Stimulated activated CD8-positive, alpha-beta memory T cell treated with anti-CD3 and anti-CD28 coated beads, Interleukin-4, amount 100 ng/mL, for 48 hours (primary cell): Measurements from ENCODE around the gene HMCN1.
"Not testable (repeated sequence)": the region's sequence is repeated elsewhere in the genome, so short reads cannot be mapped to it uniquely, and the experiment has no call there.

Experiments used
- DNase-seq: peaks from one replicate; pipeline ENCODE4 v3.0.0-alpha.2; 2020

Gene HMCN1

DNA sequence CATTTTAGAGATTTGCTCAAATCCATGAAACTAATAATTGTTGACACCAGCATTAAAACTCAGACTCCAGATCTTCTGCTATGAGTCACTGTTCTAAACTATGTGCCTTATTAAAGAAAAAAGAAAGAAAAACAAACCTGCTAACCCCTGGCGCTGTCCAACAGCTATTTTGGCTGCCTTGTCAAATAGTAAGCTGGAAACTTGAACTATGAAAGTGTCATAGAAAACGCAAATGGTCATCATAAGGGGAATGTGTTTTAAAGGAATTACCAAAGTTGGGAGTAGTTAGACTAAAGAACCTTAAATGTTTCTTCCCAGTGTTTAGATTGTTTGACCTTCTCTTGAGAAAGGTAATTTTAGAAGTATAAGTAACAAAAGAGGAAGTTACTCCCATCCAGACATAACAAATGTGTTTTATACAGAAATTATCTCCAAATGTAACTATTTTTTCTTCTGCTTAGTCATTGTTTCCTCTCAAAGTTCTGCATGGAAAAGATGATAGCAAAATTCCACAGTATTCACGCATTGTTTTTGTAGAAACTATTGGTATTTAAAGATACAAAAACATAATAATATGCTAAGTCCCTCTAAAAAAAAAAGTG is 368.5 kb downstream of the HMCN1 start:
- DNase-seq = no peak

DNA sequence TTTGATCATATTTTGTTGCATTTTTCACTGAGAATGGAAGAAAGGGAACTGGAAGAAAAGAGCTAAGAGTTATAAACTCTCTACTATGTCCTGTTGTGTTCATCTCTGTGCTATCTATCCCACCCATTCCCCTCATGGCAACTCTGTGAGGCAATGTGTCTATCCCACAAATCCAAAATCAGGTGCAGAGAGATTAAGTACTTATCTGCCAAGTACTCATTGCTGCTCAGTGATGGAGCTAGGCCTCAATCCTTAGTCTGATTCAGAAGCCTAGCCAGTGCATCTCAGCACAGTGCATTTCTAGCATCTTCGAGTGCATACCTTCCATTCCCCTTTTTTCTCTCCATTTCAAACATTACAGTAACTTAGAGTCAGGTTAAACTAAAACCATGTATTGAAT is 370.3 kb downstream of the HMCN1 start:
- DNase-seq = no peak

DNA sequence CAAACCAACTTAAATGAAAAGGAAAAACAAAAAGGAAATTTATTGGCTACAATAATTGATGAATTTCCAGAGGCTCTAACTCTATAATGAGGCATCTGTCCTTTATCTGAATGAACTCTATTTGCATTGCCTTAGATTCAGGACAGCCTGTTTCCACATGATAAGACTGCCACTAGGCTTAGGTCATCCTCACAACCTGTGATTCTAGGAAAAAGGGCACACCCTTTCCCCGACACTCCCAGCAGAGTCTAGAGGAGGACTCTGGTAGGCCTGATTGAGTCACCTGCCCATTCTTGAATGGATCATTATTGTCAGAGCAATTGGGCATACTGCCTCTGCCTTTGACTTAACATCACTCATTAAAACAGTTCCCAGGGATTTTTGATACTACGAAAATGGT is 378.1 kb downstream of the HMCN1 start:
- DNase-seq = no peak

DNA sequence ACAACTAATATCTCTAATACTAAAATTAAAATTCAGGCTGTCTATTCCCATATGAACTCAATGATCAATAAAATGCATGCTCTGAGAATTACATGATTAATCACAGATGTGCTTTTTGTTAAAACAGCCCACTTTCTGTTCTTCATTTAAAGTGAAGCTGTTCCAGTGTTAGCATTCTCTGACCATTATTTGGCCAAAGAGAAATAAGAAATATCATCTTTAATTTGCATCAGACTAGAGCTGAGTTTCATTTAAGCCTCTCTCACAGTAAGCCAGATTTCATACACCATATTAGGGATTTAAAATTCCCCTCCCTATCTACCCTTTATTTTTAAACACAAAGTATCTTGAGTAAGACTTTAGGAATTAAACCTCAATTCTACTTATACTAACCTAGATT is 379.3 kb downstream of the HMCN1 start:
- no peak for DNase-seq

DNA sequence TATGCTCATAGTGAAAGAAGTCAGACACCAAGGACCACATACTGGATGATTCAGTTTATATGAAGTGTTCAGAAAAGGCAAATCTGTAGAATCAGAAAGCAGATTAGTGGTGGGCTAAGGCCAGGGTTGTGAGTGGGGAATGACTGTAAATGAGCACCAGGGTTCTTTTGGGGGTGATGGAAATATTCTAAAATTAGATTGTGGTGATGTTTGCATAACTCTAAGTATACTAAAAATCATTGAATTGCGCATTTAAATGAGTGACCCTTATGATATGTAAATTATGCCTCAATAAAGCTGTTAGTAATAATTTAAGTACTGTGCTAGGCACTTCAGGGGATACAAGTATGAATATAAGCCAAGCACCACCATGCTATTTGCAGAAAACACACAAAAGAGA is 384.5 kb downstream of the HMCN1 start:
- no peak for DNase-seq

DNA sequence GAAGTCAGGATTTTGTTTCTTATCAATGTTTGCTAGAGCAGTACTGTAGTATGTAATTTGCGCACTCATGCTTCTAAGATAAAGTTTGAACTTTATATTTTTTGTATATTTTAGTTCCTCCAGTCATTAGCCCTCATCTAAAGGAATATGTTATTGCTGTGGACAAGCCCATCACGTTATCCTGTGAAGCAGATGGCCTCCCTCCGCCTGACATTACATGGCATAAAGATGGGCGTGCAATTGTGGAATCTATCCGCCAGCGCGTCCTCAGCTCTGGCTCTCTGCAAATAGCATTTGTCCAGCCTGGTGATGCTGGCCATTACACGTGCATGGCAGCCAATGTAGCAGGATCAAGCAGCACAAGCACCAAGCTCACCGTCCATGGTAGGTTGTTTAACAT is 388.6 kb downstream of the HMCN1 start:
- no peak for DNase-seq

DNA sequence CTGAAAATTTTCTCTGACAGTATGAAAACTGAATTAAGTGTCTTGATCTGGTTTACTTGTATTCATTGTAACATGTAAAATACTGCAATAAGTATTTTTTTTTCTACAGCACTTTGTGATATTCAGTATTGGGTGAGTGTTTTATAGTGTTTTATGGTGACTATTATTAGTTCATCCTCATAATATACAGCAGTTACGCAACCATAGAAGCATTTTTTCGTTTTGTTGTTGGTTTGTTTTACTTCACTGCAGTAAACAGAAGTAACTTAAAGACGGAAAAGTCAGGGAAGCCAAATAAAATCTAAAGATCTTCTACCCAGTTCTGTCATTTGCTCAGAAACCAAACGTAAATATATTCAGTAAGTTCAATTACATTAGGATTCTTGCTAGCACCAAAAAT is 390.8 kb downstream of the HMCN1 start:
- DNase-seq = no peak

DNA sequence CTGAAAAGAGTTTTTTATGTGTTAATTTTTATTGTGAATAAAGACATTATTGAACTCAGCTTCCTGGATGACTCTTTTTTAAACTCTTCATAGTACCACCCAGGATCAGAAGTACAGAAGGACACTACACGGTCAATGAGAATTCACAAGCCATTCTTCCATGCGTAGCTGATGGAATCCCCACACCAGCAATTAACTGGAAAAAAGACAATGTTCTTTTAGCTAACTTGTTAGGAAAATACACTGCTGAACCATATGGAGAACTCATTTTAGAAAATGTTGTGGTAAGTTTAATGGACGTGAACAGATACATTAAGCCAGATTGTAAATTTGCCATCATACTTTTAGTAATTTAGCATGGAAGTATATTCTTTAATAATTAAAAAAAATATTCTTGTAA is 391.3 kb downstream of the HMCN1 start:
- DNase-seq = no peak

DNA sequence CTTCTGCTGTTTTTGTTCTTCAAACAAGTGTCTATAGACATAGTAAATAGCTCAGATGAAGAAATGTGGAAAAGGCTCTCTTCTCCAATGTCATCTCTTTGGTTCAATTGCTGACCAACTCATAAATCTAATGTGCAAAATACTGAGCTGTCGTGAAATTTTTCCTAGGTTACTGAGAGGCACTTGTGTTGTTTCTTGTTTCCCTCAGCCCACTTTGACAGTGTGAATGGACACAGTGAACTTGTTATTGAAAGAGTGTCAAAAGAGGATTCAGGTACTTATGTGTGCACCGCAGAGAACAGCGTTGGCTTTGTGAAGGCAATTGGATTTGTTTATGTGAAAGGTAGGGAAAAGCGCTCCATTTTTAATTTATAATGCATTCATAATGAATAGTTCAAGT is 395.6 kb downstream of the HMCN1 start:
- DNase-seq = no peak

DNA sequence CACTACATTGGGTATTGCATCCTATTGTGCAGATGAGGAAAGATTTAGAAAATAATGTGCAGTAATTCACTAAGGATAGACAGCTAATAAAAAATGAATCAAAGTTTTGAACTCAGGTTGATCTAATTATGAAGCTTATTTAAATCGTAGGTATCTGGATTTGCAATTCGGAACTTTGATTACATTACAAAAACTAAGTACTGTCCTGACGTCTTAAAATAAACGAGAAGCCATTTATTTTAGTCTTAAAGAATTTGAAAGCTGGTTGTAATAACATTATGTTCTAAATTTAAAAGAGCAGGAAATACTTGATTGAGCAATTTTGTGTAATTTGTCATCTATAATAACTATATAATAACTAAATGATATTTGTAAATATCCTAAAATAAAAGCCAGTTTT is 404.9 kb downstream of the HMCN1 start:
- DNase-seq = no peak

DNA sequence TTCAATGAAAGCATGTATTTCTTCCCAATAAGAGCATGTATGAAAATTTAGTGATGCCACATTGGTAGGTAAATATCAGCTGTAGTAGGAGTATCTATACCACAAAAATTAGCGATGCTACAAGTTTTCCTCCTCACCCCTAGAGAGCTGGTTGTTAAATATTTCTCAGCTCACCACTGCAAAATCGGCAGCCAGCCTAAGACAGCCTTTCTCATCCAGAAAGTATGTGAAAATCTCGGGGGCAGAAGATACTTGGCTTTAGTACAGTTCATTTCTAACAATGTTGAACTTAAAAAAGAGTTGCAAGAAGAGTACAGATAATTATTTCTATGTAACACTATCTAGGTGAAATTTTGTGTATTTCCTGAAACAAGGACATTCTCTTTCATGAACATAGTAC is 405.5 kb downstream of the HMCN1 start:
- no peak for DNase-seq

DNA sequence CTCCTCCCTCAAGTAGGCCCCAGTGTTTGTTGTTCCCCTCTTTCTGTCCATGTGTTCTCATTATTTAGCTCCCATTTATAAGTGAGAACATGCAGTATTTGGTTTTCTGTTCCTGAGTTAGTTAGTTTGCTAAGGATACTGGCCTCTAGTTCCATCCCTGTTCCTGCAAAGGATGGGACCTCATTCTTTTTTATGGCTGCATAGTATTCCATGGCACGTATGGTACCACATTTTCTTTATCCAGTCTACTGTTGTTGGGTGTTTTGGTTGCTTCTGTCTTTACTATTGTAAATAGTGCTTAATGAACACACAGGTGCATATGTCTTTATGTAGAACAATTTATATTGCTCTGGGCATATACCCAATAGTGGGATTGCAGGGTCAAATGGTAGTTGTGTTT is 408.0 kb downstream of the HMCN1 start:
- DNase-seq = no peak

DNA sequence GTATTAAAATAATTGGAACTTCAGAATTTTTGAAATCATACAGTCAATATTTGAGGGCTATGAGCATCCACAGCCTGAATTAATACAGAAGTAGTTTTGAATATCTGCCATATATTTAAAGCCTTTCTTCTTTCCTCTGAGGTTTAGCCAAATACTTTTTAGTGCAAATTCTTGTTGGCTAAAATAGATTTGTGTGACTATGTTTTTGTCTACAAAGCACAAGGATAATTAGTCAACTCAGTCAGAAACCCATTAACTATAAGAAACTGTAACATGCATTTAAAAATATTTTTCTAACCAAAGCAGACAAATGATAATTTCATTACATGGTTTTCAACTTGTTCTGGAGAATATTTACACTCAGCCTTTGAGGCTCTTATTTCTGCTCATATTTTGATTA is 408.7 kb downstream of the HMCN1 start:
- no peak for DNase-seq

DNA sequence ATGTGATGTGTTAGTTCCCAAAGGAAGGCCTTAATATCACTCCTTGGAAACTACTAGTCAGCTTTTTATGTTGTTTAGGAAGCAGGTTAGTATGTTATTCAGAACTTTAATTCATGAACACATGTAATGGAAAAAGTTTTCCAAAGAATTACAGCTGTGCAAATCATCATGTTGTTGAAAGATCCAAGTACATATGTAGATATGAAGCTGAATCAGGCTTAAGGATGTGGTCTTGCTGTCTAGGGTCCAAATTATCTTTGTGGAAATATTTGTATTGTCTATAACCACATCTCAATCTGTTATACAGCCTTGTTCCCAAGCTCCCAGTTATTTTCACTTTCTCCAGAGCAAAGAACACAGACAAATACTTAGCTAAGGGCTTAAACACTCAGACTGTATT is 409.3 kb downstream of the HMCN1 start:
- no peak for DNase-seq

DNA sequence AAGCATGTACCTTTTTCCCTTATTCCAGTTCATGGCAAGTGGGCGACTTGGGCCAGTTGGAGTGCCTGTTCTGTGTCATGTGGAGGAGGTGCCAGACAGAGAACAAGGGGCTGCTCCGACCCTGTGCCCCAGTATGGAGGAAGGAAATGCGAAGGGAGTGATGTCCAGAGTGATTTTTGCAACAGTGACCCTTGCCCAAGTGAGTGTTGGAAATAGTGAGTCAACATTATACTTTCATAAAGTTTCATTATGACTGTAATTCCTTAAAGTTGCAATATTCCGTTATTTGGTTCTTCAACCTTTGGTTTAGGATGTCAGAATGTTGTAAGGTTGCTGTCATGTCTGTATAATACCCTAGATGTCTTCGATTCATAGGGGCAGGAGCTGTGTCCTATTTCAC is 410.3 kb downstream of the HMCN1 start:
- no peak for DNase-seq

DNA sequence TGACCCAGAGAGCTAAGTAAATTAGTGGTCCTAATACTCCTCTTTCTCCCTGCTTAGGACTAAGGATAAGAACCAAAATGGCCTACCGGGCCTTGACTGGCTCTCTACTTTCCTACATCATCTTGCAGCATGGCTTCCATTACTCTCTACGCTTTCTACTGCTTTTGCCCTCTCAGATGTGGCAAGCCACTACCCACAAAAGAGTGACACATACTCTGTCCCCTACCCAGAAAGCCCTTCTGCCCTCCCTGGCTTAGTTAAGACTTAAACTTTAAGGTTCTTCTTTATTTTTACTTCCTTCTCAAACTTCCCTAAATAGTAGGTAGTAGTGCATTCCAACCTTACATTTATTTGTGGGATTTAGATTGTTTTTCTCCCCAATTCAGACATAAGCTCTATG is 412.8 kb downstream of the HMCN1 start:
- DNase-seq = no peak

DNA sequence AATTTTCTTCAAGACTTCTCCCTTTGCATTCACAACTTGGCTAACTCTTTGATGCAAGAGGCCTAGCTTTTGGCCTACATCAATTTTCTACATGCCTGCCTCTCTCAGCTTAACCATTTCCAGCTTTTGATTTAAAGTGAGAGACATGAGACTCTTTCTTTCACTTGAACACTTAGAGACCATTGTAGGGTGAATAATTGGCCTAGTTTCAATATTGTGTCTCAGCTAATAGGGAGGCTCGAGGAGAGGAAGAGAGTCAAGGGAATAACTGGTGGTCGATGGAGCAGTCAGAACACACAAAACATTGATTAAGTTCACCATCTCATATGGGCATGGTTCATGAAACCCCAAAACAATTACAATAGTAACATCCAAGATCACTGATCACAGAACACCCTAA is 415.4 kb downstream of the HMCN1 start:
- no peak for DNase-seq

DNA sequence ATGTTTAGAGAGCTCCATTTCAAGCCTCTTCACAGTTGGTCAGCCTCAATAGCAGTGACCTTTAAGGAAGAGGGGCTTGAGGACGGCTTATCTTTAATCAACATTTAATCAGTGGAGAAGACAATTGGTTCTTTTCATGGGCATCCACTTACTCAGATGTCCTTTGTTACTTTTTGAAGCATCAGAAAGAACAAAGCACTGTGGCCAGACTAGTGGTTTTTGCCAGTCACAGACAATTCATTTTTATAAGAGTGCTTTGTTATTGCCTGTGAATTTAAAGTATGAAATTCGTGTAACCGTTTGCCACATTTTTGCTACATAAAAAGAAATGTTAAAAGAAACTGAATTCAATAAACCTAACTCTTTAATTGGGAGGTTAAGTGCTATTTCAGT is 418.0 kb downstream of the HMCN1 start:
- DNase-seq = no peak

DNA sequence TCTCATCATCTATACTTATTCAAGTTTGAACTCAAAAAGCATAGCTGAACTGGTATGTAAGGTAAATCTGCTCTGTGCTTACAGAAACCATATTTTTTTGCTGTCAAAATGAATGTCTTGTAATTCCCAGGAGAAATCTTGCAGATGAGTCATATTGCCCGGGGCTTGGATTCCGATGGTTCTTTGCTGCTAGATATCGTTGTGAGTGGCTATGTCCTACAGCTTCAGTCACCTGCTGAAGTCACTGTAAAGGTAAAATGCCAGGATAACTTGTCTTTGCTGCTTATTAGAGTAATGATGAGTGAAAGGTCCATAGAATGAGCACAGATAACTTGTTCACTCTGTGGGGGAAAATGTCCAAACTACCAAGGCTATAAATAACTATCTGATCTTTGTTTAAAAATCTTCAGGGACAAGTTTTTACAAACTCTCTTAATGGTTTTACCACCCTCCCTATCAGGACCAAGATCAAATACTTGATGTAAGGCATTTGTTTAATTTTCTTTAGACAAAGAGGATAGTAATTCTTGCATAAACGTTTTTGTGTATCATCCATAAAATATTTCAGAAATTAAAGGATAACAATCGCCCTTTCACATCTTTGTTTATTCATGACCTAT is 418.5 kb downstream of the HMCN1 start:
- DNase-seq = no peak

DNA sequence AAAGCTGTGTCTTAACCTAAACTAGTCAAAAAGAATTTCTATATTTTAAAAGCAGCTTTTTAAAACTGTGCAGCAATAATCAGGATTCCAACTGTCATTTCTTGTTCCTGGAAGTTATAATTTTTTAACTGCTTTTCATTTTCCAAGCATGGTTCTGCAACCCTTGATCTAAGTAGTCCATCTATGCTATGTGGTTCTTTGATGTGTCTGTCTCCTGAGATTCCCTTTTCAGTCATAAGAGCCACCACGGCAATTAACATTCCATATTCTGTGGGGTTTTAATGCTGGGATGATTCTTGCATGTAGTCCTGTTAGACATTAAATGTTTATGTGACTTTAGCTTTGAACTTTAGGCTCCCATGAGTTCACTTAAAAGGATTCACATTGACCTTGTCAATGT is 420.5 kb downstream of the HMCN1 start:
- DNase-seq = no peak

DNA sequence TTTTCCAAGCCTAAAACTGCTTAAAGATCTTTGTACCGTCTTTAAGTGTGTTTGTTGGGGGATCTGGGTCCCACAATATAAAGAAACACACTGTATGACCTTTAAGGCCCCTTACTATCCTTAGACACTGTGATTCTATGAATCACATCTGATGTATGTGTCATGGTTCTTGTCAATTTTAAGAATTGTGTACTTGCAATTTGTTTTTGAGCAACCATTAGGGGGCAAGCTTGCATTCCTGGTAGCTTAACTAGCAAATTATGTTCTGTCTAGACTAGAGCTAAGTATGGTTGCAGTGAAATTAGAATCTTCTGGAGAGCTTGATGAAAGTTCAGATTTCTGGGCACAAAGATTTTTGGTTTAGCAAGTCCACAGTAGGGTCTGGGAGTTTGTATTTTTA is 421.4 kb downstream of the HMCN1 start:
- DNase-seq = no peak

DNA sequence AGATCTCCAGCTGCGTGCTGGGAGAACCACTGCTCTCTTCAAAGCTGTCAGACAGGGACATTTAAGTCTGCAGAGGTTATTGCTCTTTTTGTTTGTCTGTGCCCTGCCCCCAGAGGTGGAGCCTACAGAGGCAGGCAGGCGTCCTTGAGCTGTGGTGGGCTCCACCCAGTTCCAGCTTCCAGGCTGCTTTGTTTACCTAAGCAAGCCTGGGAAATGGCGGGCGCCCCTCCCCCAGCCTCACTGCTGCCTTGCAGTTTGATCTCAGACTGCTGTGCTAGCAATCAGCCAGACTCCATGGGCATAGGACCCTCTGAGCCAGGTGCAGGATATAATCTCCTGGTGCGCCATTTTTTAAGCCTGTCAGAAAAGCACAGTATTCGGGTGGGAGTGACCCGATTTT is 428.7 kb downstream of the HMCN1 start:
- DNase-seq = not testable (repeated sequence)

DNA sequence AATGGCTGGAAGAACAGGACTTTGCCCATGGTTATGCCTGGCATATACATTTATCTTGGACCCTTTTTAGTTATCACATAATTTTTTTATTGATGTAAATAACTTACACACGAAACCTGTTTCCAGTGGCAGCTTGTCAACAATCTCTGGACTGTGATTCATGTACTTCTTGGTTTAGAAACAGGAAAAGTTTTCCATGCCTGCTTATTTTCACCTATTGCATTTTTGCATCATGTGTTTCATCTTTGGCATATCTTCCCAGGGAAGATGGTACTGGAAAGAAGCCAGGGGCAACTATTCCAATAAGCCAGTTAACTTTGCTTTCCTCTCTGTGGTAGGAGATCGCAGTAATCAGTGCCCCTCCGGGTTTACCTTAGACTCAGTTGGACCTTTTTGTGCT is 430.6 kb downstream of the HMCN1 start:
- no peak for DNase-seq

DNA sequence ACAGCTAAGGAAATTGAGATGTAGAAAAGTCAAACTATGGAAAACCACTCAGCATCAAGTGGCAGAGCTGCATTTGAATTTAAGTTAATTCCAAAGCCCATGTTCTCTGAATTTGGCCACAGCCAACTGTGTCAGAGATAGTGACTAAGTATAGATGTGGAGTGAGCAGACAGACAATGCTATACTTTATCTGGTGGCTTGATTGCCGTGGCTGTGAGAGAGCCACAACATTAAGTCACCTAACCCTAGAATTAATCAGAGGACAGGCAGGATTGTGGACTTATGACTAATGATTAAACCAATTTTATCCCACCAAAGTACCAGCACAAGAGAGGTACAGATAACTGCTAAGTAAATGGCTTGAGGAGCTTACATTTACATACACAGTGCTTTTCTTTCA is 431.1 kb downstream of the HMCN1 start:
- DNase-seq = no peak

DNA sequence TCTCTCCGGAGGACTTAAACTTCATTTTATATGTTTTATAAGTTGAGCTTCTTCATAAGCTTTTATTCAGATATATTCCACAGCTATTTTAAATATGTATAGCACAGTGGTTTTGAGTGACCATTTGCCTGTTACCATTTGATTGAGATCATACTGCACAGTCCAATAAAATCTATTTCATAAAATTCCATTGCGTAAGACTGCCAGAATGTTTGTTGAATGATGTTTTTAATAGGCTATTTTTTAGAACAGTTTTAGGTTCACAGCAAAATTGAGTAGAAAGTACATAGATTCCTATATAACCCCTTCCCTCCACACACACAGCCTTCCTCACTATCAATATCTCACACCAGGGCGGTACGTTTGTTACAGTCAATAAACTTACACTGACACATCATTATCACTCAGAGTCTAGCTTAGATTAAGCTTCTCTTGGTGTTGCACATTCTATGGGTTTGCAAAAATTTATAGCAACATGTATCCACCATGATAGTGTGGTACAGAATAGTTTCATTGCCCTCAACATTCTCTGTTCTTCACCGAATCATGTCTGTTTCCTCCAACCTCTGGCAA is 433.0 kb downstream of the HMCN1 start:
- no peak for DNase-seq
